H1 (cell line): ENCODE results near the gene GCSAML. TPM values are rescaled to one million over a fixed set of nuclear protein-coding genes. Genes with fewer than 3 reads are reported as not detected.

ENCODE experiments used
- polyA plus RNA-seq, 7 experiments: library from polyadenylated mRNA; depleted of rRNA in 3 of 7; stranded (reverse) in 5 of 7; unstranded in 2 of 7; fragments of >200 nt in 5 of 7; fragments of 200-250 nt in 2 of 7; gene quantifications; 1 replicate in 5 of 7; 2 replicates in 1 of 7; 4 replicates in 1 of 7; pipeline versions ENCODE4 v1.2.1 to v1.2.3, GENCODE V29; 2011 to 2013; ENCODE audit warnings: missing spikeins in 2 of 7, mixed read lengths in 2 of 7
- small RNA-seq: library from polyadenylated mRNA; stranded (forward); fragments of <200 nt; extraction: miRNeasy Mini kit (QIAGEN cat#:217004); gene quantifications from one replicate; pipeline ENCODE3, GENCODE V24; 2013; ENCODE audit not compliant: insufficient read depth
- total RNA-seq: library from RNA; stranded (reverse); fragmentation: NEBNext Ultra II Directional; extraction: Animal tissue kit (Norgen Biotek cat#: 25700); gene quantifications from 2 replicates; pipeline ENCODE4 v1.2.1, GENCODE V29; 2021

GCSAML gene
- total and polyA plus RNA-seq, 2 of the 8 experiments (the other 6 are each of a cell fraction or from before 2014, with no cell fraction given), result not detected

Small RNAs within 50 kb of the gene (small RNA-seq; reads per million reads assigned to genes)
- not detected for gene RF00026

Other genes starting within 250 kb of the GCSAML start
- gene ZNF496, start 217.3 kb upstream of the GCSAML start, total RNA-seq, result 64.2 and 71.4 TPM in 2 replicates
- gene ZNF496, start 217.3 kb upstream of the GCSAML start, polyA plus RNA-seq (2011; rRNA removed), result 27.9 and 37.9 TPM in 2 replicates
- gene NLRP3, start 133.0 kb upstream of the GCSAML start, total RNA-seq, result 0.19 and 0.23 TPM in 2 replicates
- gene NLRP3, start 133.0 kb upstream of the GCSAML start, polyA plus RNA-seq (2011; rRNA removed), result 0.03 and 0.05 TPM in 2 replicates
- gene OR2B11, start 91.0 kb upstream of the GCSAML start, total RNA-seq, result not detected in 2 replicates
- not detected in 2 replicates for gene OR2B11, start 91.0 kb upstream of the GCSAML start, polyA plus RNA-seq (2011; rRNA removed)
- not detected in 2 replicates for gene OR2C3, start 12.7 kb upstream of the GCSAML start, total RNA-seq
- gene OR2C3, start 12.7 kb upstream of the GCSAML start, polyA plus RNA-seq (2011; rRNA removed), result not detected in 2 replicates
- not detected in 2 replicates for gene OR2G2, start 39.2 kb downstream of the GCSAML start, total RNA-seq
- not detected in 2 replicates for gene OR2G2, start 39.2 kb downstream of the GCSAML start, polyA plus RNA-seq (2011; rRNA removed)
- not detected in 2 replicates for gene OR2G3, start 56.5 kb downstream of the GCSAML start, total RNA-seq
- gene OR2G3, start 56.5 kb downstream of the GCSAML start, polyA plus RNA-seq (2011; rRNA removed), result not detected in 2 replicates
- gene OR13G1, start 130.6 kb downstream of the GCSAML start, total RNA-seq, result not detected in 2 replicates
- not detected in 2 replicates for gene OR13G1, start 130.6 kb downstream of the GCSAML start, polyA plus RNA-seq (2011; rRNA removed)
- not detected in 2 replicates for gene OR6F1, start 167.5 kb downstream of the GCSAML start, total RNA-seq
- gene OR6F1, start 167.5 kb downstream of the GCSAML start, polyA plus RNA-seq (2011; rRNA removed), result not detected in 2 replicates
- gene OR14K1, start 189.5 kb downstream of the GCSAML start, total RNA-seq, result not detected in 2 replicates
- gene OR14K1, start 189.5 kb downstream of the GCSAML start, polyA plus RNA-seq (2011; rRNA removed), result not detected in 2 replicates
- not detected in 2 replicates for gene OR14A2, start 199.0 kb downstream of the GCSAML start, total RNA-seq
- not detected in 2 replicates for gene OR14A2, start 199.0 kb downstream of the GCSAML start, polyA plus RNA-seq (2011; rRNA removed)
- gene OR1C1, start 211.4 kb downstream of the GCSAML start, total RNA-seq, result not detected in 2 replicates
- not detected in 2 replicates for gene OR1C1, start 211.4 kb downstream of the GCSAML start, polyA plus RNA-seq (2011; rRNA removed)